HEK293 (cell line): Measurements from ENCODE around the gene REEP6.
A peak's percentile ranks its signal among the peaks of the same experiment; 100 is the strongest.

Experiments used
- GLIS2 ChIP-seq: fragments of 450-650 bp; formaldehyde crosslinking; IDR thresholded peaks from 2 replicates; pipeline ENCODE4 v1.5.1; 2016; ENCODE audit warnings: missing biosample characterization, missing genetic modification characterization
- HOXA7 ChIP-seq: sonication (generic); formaldehyde crosslinking; IDR thresholded peaks from 2 replicates; pipeline ENCODE4 v1.8.1; 2022; ENCODE audit warnings: missing genetic modification reagents, borderline replicate concordance
- KLF7 ChIP-seq: fragments of 450-650 bp; formaldehyde crosslinking; IDR thresholded peaks from 2 replicates; pipeline ENCODE4 v1.5.1; 2016; ENCODE audit warnings: missing biosample characterization, missing genetic modification characterization, borderline replicate concordance
- KLF9 ChIP-seq: fragments of 450-650 bp; formaldehyde crosslinking; IDR thresholded peaks from 2 replicates; pipeline ENCODE4 v1.5.1; 2016; ENCODE audit warnings: missing biosample characterization, missing genetic modification characterization, low read depth
- PRDM6 ChIP-seq: fragments of 450-650 bp; formaldehyde crosslinking; IDR thresholded peaks from 2 replicates; pipeline ENCODE4 v1.5.1; 2017; ENCODE audit warnings: missing biosample characterization, missing genetic modification characterization
- SCRT1 ChIP-seq: fragments of 450-650 bp; formaldehyde crosslinking; IDR thresholded peaks from 2 replicates; pipeline ENCODE4 v1.5.1; 2016; ENCODE audit warnings: missing biosample characterization, missing genetic modification characterization, borderline replicate concordance
- SCRT2 ChIP-seq: fragments of 450-650 bp; formaldehyde crosslinking; IDR thresholded peaks from 2 replicates; pipeline ENCODE4 v1.5.1; 2016; ENCODE audit warnings: missing biosample characterization, missing genetic modification characterization
- SP3 ChIP-seq: fragments of 450-650 bp; formaldehyde crosslinking; IDR thresholded peaks from 2 replicates; pipeline ENCODE4 v1.5.1; 2016; ENCODE audit warnings: missing biosample characterization, missing genetic modification characterization
- TSHZ1 ChIP-seq: fragments of 450-650 bp; formaldehyde crosslinking; IDR thresholded peaks from 2 replicates; pipeline ENCODE4 v1.5.1; 2016; ENCODE audit warnings: missing biosample characterization, missing genetic modification characterization, borderline replicate concordance
- ZBTB26 ChIP-seq: fragments of 450-650 bp; formaldehyde crosslinking; optimal IDR thresholded peaks from 2 replicates; pipeline ENCODE3; 2016; ENCODE audit warnings: missing biosample characterization, mild to moderate bottlenecking, missing genetic modification characterization
- ZIC2 ChIP-seq: fragments of 450-650 bp; formaldehyde crosslinking; IDR thresholded peaks from 2 replicates; pipeline ENCODE4 v1.5.1; 2016; ENCODE audit warnings: missing biosample characterization, missing genetic modification characterization
- ZNF112 ChIP-seq: fragments of 450-650 bp; formaldehyde crosslinking; IDR thresholded peaks from 2 replicates; pipeline ENCODE4 v1.5.0; 2017; ENCODE audit warnings: missing biosample characterization, missing genetic modification characterization
- ZNF114 ChIP-seq: fragments of 450-650 bp; formaldehyde crosslinking; IDR thresholded peaks from 2 replicates; pipeline ENCODE4 v1.5.0; 2017; ENCODE audit warnings: missing biosample characterization, missing genetic modification characterization
- ZNF121 ChIP-seq: fragments of 450-650 bp; formaldehyde crosslinking; IDR thresholded peaks from 2 replicates; pipeline ENCODE4 v1.5.1; 2016; ENCODE audit warnings: missing biosample characterization, missing genetic modification characterization
- ZNF16 ChIP-seq: fragments of 450-650 bp; formaldehyde crosslinking; IDR thresholded peaks from 2 replicates; pipeline ENCODE4 v1.5.1; 2016; ENCODE audit warnings: low read depth, missing biosample characterization, missing genetic modification characterization
- ZNF174 ChIP-seq: fragments of 450-650 bp; formaldehyde crosslinking; IDR thresholded peaks from 2 replicates; pipeline ENCODE4 v1.5.0; 2017; ENCODE audit warnings: missing biosample characterization, mild to moderate bottlenecking, missing genetic modification characterization
- ZNF214 ChIP-seq: fragments of 450-650 bp; formaldehyde crosslinking; IDR thresholded peaks from 2 replicates; pipeline ENCODE4 v1.5.1; 2017; ENCODE audit warnings: missing biosample characterization, mild to moderate bottlenecking, missing genetic modification characterization, borderline replicate concordance
- ZNF239 ChIP-seq: fragments of 450-650 bp; formaldehyde crosslinking; IDR thresholded peaks from 2 replicates; pipeline ENCODE4 v1.5.1; 2016; ENCODE audit warnings: missing biosample characterization, missing genetic modification characterization
- ZNF248 ChIP-seq: fragments of 450-650 bp; formaldehyde crosslinking; IDR thresholded peaks from 2 replicates; pipeline ENCODE4 v1.5.1; 2017; ENCODE audit warnings: missing biosample characterization, missing genetic modification characterization
- ZNF311 ChIP-seq: fragments of 450-650 bp; formaldehyde crosslinking; IDR thresholded peaks from 2 replicates; pipeline ENCODE4 v1.5.1; 2017; ENCODE audit warnings: missing biosample characterization, missing genetic modification characterization, borderline replicate concordance
- ZNF394 ChIP-seq: fragments of 450-650 bp; formaldehyde crosslinking; IDR thresholded peaks from 2 replicates; pipeline ENCODE4 v1.5.1; 2016; ENCODE audit warnings: missing biosample characterization, missing genetic modification characterization, mild to moderate bottlenecking, moderate library complexity, borderline replicate concordance
- ZNF488 ChIP-seq: fragments of 450-650 bp; formaldehyde crosslinking; IDR thresholded peaks from 2 replicates; pipeline ENCODE4 v1.5.1; 2016; ENCODE audit warnings: missing biosample characterization, missing genetic modification characterization
- ZNF549 ChIP-seq: fragments of 450-650 bp; IDR thresholded peaks from 2 replicates; pipeline ENCODE4 v1.5.1; 2018; ENCODE audit warnings: missing biosample characterization, missing genetic modification characterization, mild to moderate bottlenecking, inconsistent platforms, moderate library complexity
- ZNF555 ChIP-seq: fragments of 450-650 bp; formaldehyde crosslinking; conservative IDR thresholded peaks from 2 replicates; pipeline ENCODE4 v1.5.1; 2017; ENCODE audit warnings: missing biosample characterization, mild to moderate bottlenecking, missing genetic modification characterization, inconsistent platforms
- ZNF623 ChIP-seq: fragments of 450-650 bp; formaldehyde crosslinking; IDR thresholded peaks from 2 replicates; pipeline ENCODE4 v1.5.1; 2016; ENCODE audit warnings: missing biosample characterization, missing genetic modification characterization
- ZSCAN16 ChIP-seq: fragments of 450-650 bp; formaldehyde crosslinking; IDR thresholded peaks from 2 replicates; pipeline ENCODE4 v1.5.1; 2016; ENCODE audit warnings: missing biosample characterization, missing genetic modification characterization
- ZSCAN18 ChIP-seq: fragments of 450-650 bp; formaldehyde crosslinking; IDR thresholded peaks from 2 replicates; pipeline ENCODE4 v1.5.1; 2016; ENCODE audit warnings: missing biosample characterization, missing genetic modification characterization
- ZXDB ChIP-seq: fragments of 450-650 bp; formaldehyde crosslinking; IDR thresholded peaks from 2 replicates; pipeline ENCODE4 v1.5.1; 2016; ENCODE audit warnings: missing biosample characterization, missing genetic modification characterization

The REEP6 gene

GRCh38 chr19:1513499-1514294, 22.7 kb downstream of the REEP6 start (continued):
- TF ChIP-seq PRDM6 (tag by site-specific recombination) = no peak
- peak; percentile 69; the same call in 1 of the 2 replicates for TF ChIP-seq KLF9
- TF ChIP-seq GLIS2 (tag by site-specific recombination) = peak; percentile 85; the same call in 1 of the 2 replicates
- no peak for TF ChIP-seq ZXDB (tag by site-specific recombination)
- TF ChIP-seq ZNF549 (tag by site-specific recombination) = no peak
- TF ChIP-seq HOXA7 (CRISPR knock-in tag) = no peak
- 0 out of 2 replicates have a peak, but pooled peaks have one; percentile 27 for TF ChIP-seq KLF7 (tag by site-specific recombination)
- no peak for TF ChIP-seq ZNF112
- TF ChIP-seq ZNF311 = no peak
- no peak for TF ChIP-seq TSHZ1 (tag by site-specific recombination)
- TF ChIP-seq ZNF239 = no peak
- no peak for TF ChIP-seq ZNF174 (tag by site-specific recombination)
- TF ChIP-seq ZNF555 (tag by site-specific recombination) = no peak
- no peak for TF ChIP-seq ZNF16 (tag by site-specific recombination)
- TF ChIP-seq ZNF394 (tag by site-specific recombination) = no peak
- no peak for TF ChIP-seq ZSCAN18 (tag by site-specific recombination)
- no peak for TF ChIP-seq ZNF214 (tag by site-specific recombination)
- TF ChIP-seq ZNF114 = no peak
- TF ChIP-seq ZIC2 = peak; percentile 34
- TF ChIP-seq ZBTB26 (tag by site-specific recombination) = peak; percentile 46
- TF ChIP-seq ZNF248 (tag by site-specific recombination) = no peak
- TF ChIP-seq SP3 = peak; percentile 71
- no peak for TF ChIP-seq SCRT2 (tag by site-specific recombination)
- no peak for TF ChIP-seq ZNF488
- no peak for TF ChIP-seq ZSCAN16
- no peak for TF ChIP-seq ZNF623
- TF ChIP-seq SCRT1 (tag by site-specific recombination) = no peak
- TF ChIP-seq ZNF121 (tag by site-specific recombination) = no peak
